DMS153 treated with DMSO at 0.1 percent for 48 hours (cell line): ENCODE results near the gene PPARG.
"Not testable (repeated sequence)": the region's sequence is repeated elsewhere in the genome, so short reads cannot be mapped to it uniquely, and the experiment has no call there.

Experiments
- DNase-seq: peaks from one replicate; lab custom pipeline; 2025; ENCODE audit not compliant: unreplicated experiment; lab: John Stamatoyannopoulos, UW

Gene PPARG

DNA sequence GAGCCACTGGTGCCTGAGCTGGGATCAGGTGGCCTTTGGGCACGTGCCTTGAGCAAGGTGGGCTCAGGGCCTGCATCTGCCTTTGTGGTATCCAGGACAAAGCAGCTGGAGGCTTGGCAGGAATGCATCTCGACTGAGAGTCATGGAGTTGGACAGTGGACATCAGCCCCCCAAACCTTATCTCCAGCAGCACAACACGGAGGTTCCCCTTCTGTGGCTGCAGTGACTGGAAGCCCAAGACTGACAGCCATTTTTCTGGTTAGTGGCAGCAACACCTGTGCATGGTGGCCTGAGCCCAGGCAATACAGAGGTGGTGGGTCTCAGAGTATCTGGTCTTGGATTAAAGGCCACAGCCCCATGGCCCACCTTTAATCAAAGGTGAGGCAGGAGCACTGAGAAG, 167.6 kb downstream of the PPARG start:
- no peak for DNase-seq

DNA sequence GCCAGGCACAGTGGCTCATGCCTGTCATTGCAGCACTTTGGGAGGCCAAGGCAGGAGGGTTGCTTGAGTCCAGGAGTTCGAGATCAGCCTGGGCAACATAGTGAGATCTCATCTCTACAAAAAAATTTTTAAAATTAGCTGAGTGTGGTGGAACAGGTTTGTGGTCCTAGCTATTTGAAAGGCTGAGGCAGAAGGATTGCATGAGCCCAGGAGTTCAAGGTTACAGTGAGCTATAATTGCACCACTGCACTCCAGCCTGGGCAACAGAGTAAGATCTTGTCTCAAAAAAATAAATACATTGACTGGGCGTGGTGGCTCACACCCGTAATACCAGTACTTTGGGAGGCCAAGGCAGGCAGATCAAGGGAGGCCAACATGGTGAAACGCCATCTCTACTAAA, 168.5 kb downstream of the PPARG start:
- DNase-seq, result not testable (repeated sequence)

DNA sequence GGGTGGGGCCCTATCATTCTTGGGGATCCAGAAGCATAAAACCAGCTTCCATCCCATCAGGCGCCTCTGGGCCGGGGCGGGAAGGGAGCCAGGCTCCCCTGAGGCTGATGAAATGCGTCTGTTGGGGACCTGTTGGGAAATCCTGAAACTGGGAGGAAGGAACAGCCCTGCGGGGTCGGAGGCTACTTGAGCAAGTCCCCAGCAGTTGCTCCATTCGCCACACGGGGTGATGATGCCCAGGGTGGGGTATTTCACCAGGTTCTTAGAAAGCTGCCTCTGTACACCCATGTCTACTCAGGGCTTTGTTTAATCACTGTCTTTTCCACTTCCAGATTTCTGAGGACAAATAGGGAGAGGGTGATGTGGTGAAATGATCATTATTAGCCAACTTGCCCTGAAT, 170.0 kb downstream of the PPARG start:
- DNase-seq, result no peak

DNA sequence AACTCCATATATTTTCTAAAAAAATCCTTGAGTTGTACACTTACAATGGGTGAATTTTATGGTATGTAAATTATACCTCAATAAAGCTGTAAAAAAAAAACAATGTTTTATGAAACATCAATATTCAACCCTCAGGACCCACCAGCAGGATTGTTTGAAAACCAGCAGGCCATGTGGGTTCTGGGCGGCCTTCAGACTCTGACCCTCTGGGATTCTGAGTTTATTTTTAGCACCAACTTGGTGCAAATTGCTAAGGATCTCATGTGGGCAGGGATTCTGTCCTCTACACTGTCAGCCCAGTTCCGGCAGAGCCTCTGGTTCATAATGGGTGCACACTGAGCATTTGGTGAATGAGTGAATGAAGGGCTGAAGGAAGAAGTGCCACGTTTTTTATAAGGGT, 171.3 kb downstream of the PPARG start:
- DNase-seq, result no peak

DNA sequence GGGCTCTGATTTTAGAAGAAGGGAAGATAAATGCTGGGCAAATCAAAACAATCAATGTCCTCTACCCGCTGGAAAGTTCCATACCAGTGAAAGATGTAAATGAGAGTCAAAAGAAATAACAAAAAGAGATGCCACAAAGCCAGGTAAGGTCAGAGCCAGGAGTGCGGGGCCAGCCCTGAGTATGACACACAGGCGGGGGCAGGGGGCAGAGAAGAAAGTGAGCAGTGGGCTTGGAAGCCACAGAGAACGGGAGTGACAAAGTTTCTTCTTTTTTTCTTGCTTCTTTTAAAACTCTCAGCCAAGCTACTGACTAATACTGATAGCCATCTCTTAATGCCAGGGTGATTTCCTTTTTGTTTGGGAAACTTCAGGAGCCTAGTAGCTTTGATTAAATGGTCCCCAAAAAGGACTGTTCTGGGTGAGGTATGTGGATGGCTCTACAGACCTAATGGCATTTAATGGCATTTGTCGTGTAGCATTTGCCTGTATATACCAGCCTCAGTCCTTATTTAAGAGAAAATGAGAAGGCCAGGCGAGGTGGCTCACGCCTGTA, 172.3 kb downstream of the PPARG start:
- no peak for DNase-seq

DNA sequence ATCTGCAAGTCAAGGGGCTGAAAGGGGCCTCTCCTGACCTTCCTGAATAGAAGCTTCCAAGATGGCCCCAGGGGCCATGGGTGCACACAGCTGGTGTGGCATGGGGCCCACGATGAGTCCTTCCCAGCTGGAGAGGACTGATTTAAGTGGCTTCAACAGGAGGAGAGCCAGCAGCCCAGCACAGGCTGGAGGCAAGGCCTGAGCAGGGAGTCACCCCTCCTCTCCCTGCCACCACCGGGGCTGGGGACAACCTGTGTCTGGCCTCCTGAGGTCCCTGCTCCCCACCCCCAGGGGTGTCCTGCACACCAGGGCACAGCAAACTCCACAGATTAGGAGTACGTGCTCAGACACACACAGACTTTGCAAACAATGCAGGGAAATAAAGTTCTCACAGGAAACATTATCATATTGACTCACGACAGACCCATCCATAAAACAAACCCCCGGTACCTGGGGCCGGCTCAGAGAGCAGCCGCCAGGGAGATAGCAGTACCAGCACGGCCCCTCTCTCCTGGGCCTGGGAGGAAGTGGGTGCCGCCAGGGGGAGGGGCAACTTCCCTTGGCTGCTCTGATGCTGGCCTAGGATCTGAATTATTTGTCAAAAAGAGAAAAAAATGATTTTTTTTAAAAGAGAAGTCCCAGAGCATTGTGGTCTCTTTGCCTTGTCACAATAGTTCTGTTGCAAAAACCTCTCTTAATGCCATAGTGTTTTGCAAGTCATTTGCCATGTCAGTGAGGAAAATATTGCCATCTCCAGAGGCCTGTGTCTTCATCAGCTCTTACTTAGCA, 173.5 kb downstream of the PPARG start:
- no peak for DNase-seq

DNA sequence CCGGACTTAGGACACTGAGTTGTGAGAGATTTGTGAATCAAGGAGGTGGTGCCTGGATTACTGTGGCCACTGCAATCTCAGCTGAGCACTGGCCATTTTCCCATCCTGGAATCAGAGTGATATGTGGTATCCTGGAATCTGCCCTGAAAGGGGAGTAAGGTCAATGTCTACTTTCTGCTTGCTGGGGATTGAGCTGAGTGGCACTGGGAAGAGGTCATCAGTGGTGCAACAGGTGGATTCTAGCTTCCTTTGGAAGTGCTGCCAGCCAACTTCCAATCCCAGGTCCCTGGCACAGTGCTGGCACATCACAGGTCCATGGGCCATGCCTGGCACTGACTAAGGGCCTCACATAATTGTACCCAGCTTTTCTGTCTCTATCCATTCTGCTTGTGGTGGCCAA, 174.8 kb downstream of the PPARG start:
- DNase-seq, result no peak

DNA sequence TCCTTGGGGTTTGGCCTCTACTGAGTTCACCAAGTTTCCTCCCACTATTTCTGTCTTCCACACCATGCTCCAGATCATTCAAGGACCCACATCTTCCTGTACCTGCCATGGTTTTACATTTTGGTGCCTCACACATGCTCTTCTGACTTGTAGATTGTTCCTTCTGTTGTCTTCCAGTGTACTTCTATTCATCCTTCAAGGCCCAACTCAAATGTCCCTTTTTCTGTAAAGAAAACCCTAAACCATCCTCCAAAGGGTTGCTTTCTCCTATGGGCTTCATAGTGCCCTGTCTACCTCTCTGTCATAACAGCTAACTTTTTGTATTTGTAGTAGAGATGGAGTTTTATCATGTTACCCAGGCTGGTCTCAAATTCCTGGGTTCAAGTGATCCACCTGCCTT, 175.3 kb downstream of the PPARG start:
- no peak for DNase-seq

DNA sequence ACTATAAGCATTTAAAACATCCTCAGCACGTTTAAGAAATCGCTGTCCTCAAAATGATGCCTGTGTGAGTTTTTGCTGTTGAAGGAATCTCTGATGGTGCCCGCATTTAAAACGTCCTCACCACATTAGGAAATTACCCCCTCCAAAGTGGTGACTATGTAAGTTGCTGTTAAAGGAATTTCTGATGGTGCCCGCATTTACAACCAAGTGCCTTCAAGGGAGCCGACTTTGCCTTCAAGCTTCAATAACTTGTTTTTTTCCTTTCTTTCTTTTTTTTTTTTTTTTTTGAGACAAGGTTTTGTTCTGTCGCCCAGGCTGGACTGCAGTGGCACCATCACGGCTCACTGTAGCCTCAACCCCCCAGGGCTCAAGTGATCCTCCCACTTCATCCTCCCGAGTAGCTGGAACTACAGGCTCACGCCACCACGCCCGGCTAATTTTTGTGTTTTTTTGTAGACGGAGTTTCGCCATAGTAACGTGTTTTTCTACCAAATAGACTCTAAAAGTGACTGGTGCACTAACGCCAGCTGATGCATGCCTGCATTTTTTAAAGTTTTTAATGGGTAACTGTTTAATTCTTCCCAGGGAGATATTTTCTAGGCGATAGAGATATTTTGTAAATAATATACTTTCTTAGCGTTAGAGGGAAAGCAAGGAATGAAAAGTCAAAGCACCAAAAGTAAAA, 176.4 kb downstream of the PPARG start:
- no peak for DNase-seq

DNA sequence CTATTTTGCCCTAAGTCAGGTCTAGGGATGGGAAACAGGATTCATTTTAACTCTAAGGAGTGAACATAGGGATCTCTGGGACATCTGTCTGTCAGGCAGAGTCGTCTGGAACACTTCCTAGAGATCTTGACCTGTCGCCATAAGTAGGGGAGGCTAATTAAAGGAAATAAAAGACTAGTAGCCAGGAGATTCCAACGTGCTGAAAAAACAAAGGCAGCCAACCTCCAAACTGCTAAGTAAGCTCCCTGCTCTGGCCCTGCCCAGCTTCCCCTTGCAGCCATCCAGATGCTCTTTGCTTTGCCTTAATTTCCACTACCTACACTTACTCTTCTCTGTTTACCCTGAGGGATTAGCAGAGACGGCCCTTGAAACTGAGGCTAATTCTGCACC, 177.0 kb downstream of the PPARG start:
- no peak for DNase-seq

DNA sequence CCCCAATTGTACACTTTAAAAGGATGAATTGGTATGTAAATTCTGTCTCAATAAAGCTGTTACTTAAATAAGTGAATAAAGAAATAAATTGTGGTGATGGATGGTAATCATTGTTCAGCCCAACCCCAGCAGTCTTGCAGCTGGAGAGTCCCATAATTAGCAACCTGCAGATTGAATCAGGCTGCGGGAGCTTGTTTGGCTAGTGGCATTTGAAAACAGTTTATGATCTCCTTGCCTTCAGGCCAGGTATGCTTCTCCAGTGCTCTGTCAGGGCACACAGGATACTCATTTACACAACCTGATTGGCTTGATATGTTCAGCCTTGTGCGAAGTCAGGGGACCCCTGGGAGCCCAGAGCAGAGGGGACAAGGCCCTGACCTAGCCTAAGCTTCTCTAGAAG, 178.9 kb downstream of the PPARG start:
- no peak for DNase-seq

DNA sequence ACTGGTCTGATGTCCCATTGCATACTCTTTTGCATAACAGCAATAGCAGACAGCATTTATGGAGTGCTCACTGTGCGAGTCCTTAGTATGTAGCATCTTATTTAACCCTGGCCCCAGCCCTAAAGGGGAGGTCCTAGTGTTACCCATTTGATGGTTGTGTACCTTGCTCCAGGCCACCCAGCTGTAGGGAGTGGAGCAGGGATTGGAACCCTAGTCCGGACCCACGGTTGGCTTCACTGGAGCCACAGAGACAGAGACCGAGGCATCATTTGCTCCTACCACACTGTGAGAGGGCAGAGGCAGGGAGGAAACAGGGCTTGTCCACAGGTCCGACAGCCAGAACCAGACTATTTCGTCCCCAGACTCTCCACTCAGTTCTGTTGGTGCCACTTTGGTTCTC, 179.4 kb downstream of the PPARG start:
- no peak for DNase-seq

DNA sequence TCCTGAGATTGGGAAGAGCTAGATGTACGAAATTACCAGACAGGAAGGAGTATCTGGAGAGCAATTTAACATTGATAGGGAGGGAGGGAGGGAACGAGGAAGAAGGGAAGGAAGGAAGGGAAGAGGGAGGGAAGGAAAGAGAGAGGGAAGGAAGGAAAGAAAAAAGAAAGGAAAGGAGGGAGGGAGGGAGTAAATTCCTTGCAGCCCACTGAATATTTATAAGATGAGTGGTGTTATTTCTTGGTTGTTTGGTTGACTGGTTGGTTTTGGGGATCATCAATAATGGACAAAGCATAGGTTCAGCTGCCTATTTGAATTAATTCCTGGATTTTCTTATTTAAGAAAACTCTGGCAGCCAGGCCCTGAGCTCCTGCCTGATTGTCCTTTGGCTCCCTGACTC, 179.9 kb downstream of the PPARG start:
- no peak for DNase-seq

DNA sequence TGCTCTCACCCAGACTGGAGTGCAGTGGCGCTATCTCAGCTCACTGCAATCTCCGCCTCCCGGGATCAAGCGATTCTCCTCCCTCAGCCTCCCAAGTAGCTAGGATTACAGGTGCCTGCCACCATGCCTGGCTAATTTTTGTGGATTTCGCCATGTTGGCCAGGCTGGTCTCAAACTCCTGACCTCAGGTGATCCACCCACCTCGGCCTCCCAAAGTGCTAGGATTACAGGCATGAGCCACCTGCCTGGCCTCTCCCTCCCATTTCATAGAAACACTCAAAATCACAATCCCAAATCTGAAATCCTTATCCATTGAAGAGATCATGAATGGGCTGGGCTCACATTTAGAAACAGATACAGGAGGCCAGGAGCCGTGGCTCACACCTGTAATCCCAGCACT, 180.4 kb downstream of the PPARG start:
- DNase-seq, result not testable (repeated sequence)

DNA sequence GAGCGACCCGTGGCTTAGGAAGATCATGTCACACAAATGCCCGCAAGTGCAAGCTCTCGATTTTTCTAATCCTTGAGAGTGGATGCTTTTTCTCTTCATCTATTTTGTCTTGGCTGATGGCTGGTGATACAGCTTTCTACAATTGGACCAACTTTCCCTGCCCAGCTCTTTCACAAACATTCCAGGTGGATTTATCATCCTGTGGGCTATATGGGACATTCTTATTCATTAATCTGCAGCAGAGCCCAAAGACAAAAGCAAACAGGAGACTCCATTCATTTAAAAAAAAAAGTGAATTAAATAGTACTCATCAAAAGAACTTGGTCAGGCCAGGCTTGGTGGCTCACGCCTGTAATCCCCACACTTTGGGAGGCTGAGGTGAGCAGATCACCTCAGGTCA, 181.2 kb downstream of the PPARG start:
- no peak for DNase-seq

DNA sequence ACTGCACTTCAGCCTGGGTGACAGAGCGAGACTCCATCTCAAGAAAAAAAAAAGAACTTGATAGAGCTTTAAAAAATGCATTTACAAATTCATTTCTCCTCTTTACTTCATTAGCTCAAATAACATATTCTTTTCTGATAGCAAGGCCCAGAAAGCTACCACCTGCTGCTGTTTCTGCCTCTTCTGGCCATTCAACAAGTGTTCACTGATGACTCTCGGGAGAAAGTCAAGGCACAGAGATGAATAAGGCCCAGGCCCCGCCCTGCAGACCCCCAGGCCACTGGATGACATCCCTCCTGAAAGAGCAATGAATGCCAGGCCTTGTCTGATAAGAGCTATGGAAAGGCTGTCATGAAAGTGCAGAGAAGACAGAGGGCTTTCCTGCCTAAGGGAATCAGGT, 181.8 kb downstream of the PPARG start:
- DNase-seq, result no peak

DNA sequence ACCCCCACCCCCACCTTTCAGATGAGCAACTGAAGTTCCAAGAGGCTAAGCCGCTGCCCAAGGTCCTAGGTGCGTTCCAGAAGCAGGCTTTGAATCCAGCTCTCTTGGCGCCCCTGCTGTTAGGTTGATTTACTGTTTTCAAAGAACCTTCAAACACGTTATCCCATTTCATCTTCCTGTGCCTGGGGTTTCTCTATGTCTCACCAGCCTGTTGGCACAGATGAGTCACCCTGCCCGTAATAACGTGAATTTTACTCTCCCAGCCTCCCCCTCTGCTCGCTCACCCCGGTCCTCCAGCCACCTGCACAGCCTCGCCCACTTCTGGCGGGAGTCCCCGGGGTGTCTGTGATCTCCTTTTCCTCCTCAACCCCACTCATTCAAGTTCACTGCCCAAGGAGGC, 182.4 kb downstream of the PPARG start:
- DNase-seq, result no peak

DNA sequence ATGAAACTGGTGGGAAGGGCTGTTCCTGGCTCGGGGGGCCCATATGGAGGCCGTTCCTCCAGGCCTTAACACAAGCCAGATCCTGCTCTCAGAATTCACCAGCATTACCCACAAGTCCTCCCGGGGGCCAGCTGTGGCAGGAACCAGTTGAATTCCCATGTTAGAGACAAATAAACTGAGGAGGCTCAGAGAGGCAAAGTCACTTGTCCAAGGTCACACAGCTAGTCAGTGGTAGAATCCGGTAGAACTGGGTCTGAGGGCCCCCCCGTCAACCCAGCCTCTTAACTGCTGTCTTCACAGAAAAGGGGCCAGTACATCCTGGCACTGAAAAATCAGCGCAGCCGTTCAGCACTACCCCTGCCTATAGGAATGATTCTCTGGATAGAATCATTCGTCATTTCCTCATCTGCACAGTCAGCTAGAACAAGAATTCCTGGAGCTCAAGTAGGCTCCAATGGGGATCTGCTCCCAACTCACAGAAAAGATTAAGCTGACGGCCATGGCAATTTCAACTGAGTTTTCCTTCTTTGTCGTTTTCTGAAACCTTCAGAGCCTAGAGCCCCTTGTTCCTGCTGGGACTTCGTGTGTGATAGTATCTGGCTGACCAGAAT, 183.2 kb downstream of the PPARG start:
- DNase-seq, result no peak

DNA sequence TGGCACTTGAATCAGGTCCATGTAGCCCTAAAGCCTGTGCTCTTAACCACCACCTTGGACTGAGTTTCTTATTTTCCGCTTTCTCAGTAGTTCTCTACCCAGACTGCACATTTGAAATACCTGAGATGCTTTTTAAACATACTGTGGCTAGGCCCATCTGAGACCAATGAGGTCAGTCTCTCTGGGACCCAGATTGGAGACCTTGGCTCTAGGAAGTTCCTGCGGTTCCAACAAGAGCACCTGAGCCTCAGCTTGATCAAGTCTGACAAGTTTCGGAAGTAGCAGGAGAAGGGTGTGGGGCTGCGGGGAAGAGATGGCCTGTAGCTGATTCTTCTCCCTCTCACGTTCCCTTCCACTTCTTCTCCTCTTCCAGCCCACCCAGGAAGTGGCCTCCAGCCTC, 183.9 kb downstream of the PPARG start:
- DNase-seq, result no peak

DNA sequence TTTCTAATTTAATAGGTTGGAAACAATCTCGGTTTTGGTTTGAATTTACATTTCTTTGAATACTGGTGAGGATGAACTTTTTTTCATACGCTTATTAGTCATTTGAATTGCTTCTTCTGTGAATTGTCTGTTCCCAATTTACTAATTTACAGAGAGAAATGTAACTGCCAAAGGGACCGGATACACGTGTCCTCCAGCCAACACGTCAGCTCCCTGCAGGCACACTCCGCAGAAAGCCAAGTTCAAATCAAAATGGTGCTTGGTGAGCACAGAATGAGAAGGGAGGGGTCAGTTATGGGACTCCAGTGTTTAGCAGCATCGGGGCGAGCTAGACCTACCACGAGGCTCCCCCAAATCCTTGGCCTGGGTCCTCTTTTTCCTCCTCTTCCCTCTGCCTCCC, 184.6 kb downstream of the PPARG start:
- DNase-seq, result no peak

DNA sequence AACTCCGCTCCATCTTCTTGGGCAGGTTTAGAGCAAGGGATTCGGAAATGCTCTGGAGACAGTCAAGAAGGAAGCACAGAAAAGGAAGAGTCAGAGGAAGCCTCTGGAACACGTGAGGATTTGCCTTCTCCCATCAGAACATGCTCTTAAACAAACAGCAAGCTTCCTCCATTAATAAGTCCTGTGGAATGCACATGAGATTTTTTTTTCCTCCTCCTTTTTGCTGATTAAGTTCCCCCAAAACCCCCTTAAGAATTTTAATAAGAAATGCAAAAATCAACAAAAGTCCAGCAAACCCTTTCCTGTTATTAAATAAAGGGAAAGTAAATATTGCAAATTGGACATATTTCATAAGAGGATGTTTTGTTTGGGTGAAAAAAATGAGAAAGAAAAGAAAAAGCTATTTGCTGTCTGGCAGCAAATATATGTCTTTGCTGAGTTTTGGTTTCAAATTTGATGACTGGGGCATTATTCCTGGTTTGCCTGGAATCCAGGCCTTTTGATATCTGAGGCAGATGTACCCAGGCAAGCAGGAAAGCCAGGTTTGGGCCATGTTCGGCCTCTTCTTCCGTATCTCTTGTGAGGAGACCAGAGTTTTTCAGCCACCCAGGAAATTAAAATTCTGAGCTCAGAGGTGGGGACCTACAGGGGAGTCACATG, 187.5 kb downstream of the PPARG start:
- no peak for DNase-seq

DNA sequence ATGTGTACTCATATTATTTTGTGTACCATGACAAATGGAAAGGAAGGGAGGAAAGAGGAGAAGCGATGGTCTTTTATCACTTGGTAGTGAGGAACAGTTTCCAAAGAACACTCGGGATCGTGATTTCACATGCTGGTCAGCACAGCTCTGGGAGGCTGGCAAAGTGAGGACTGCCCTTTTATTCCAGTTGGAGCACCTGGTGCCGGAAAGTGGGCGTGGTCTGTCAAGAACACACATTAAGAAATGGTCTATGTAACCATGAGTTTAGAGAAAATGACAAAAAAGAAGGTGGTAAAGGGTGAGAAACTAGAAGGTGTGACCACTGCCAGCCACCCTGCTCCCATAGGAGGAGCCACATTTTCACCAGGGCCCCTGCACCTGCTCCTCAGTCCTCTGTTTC, 188.4 kb downstream of the PPARG start:
- DNase-seq, result no peak
